Endothelial cell of umbilical vein (primary cell): ENCODE measurements around the gene TFB2M. TPM values are rescaled to one million over a fixed set of nuclear protein-coding genes. Genes with fewer than 3 reads are reported as not detected.

ENCODE experiments used
- BruUV-seq: library from RNA; stranded (reverse); fragments of 400-500 nt; replicated peaks from 2 replicates; lab custom pipeline; 2021; lab: Mats Ljungman, UMichigan
- CTCF ChIA-PET: fragments of 300-600, 350-600 bp; sonication (Branson Sonifier 250); formaldehyde crosslinking; loops from one replicate; lab custom pipeline; 2021; ENCODE audit warnings: antibody characterized with exemption, inconsistent platforms; lab: Charles Lee
- POLR2A ChIA-PET: fragments of 300-600, 350-600 bp; sonication (Branson Sonifier 250); formaldehyde crosslinking; loops from one replicate; lab custom pipeline; 2021; ENCODE audit warnings: antibody characterized with exemption, inconsistent platforms; lab: Charles Lee
- DNase-seq: peaks from one replicate; pipeline ENCODE4 v3.0.0-alpha.2; 2011; ENCODE audit warnings: low read depth, low spot score
- FAIRE-seq: peaks from 2 replicates; lab custom pipeline; 2011; peaks lifted over from hg19 to GRCh38; lab: Jason Lieb, UNC
- H2AFZ ChIP-seq: 2 replicates; pipeline ENCODE4 v1.6.0; 2012; ENCODE audit warnings: low read depth, low read length, control low read depth, inconsistent platforms
- H3K27ac ChIP-seq: 2 replicates; pipeline ENCODE4 v1.5.1; 2011; ENCODE audit warnings: low read depth, mild to moderate bottlenecking, control low read depth, low read length, moderate library complexity; ENCODE audit not compliant: insufficient read depth
- H3K27me3 ChIP-seq, 2 experiments: 2 replicates each; pipeline versions ENCODE4 v1.6.0 to v1.6.1; 2011; ENCODE audit warnings: low read length in 2 of 2, mixed read lengths in 1 of 2; ENCODE audit not compliant: control insufficient read depth in 2 of 2, insufficient read depth in 2 of 2
- H3K36me3 ChIP-seq, 2 experiments: 2 replicates in 1 of 2; 3 replicates in 1 of 2; pipeline ENCODE4 v1.5.1; 2011; ENCODE audit warnings: low read length in 2 of 2, mild to moderate bottlenecking in 1 of 2, moderate library complexity in 1 of 2; ENCODE audit not compliant: control insufficient read depth in 2 of 2, insufficient read depth in 2 of 2; ENCODE audit errors: extremely low read depth in 1 of 2
- H3K4me1 ChIP-seq: 3 replicates; pipeline ENCODE4 v1.5.1; 2011; ENCODE audit warnings: mild to moderate bottlenecking, low read length; ENCODE audit not compliant: control insufficient read depth, insufficient read depth; ENCODE audit errors: extremely low read depth
- H3K4me2 ChIP-seq: 2 replicates; pipeline ENCODE4 v1.6.1; 2011; ENCODE audit warnings: low read length, control low read depth, mixed read lengths; ENCODE audit not compliant: insufficient read depth
- H3K4me3 ChIP-seq, 3 experiments: fragments of 200-600 bp in 1 of 3; sonication (generic), shearing (Covaris generic) in 1 of 3; replicated peaks in 1 of 3; 2 replicates each; pipeline ENCODE4 v1.5.1; 2011 to 2016; ENCODE audit warnings: control low read depth in 3 of 3, low read length in 3 of 3, mild to moderate bottlenecking in 2 of 3, inconsistent platforms in 1 of 3, low read depth in 1 of 3, moderate library complexity in 1 of 3; ENCODE audit not compliant: insufficient read depth in 1 of 3
- H3K79me2 ChIP-seq: 2 replicates; pipeline ENCODE4 v1.6.0; 2012; ENCODE audit warnings: low read length, inconsistent platforms; ENCODE audit not compliant: control insufficient read depth, insufficient read depth
- H3K9ac ChIP-seq: replicated peaks from 2 replicates; pipeline ENCODE3; 2011; ENCODE audit warnings: low read length, control low read depth; ENCODE audit not compliant: insufficient read depth; ENCODE audit errors: extremely low read depth
- H3K9me1 ChIP-seq: replicated peaks from 3 replicates; pipeline ENCODE4 v1.6.0; 2011; ENCODE audit warnings: mild to moderate bottlenecking, low read length; ENCODE audit not compliant: control insufficient read depth, insufficient read depth; ENCODE audit errors: extremely low read depth
- H3K9me3 ChIP-seq: replicated peaks from 2 replicates; pipeline ENCODE4 v1.5.1; 2012; ENCODE audit warnings: low read length, inconsistent platforms; ENCODE audit not compliant: control insufficient read depth, insufficient read depth
- H4K20me1 ChIP-seq: replicated peaks from 2 replicates; pipeline ENCODE3; 2011; ENCODE audit warnings: mild to moderate bottlenecking, low read length; ENCODE audit not compliant: control insufficient read depth, insufficient read depth; ENCODE audit errors: extremely low read depth
- EZH2 ChIP-seq: IDR thresholded peaks from 2 replicates; pipeline ENCODE4 v1.6.1; 2012; ENCODE audit warnings: borderline replicate concordance, low read depth, mild to moderate bottlenecking, moderate library complexity, low read length, inconsistent platforms; ENCODE audit not compliant: severe bottlenecking
- FOS ChIP-seq: IDR thresholded peaks from 2 replicates; pipeline ENCODE4 v1.6.1; 2011; ENCODE audit warnings: mild to moderate bottlenecking, low read length, moderate library complexity, borderline replicate concordance; ENCODE audit not compliant: insufficient read depth
- GATA2 ChIP-seq: IDR thresholded peaks from 2 replicates; pipeline ENCODE4 v1.7.0; 2011; ENCODE audit warnings: low read depth, mild to moderate bottlenecking, moderate library complexity, mixed read lengths, low read length; ENCODE audit not compliant: insufficient read length, insufficient read depth
- JUN ChIP-seq: IDR thresholded peaks from 2 replicates; pipeline ENCODE4 v1.6.1; 2011; ENCODE audit warnings: borderline replicate concordance, low read depth; ENCODE audit not compliant: insufficient read length, insufficient read depth
- MYC ChIP-seq: IDR thresholded peaks from one replicate; pipeline ENCODE4 v1.6.1; 2011; ENCODE audit warnings: mild to moderate bottlenecking, low read depth, low read length
- POLR2A ChIP-seq: IDR thresholded peaks from 2 replicates; pipeline ENCODE4 v1.6.1; 2012; ENCODE audit warnings: low read depth, mild to moderate bottlenecking, control low read depth, low read length
- POLR2AphosphoS5 ChIP-seq: IDR thresholded peaks from 2 replicates; pipeline ENCODE4 v1.6.1; 2012; ENCODE audit warnings: low read depth, mild to moderate bottlenecking, control low read depth, low read length, moderate library complexity; ENCODE audit not compliant: insufficient read depth
- dilution Hi-C: fragments of 300-500 bp; cut with MboI; formaldehyde crosslinking; loops from one replicate; pipeline ENCODE4 v1.15.0; 2019; ENCODE audit warnings: low sequenced_read_pairs; ENCODE audit not compliant: extremely low pct_ligation_motif_present
- intact Hi-C: fragments of 100-400 bp; cut with micrococcal nuclease; formaldehyde crosslinking; loops from one replicate; pipeline ENCODE4 v1.10.0; 2022
- polyA plus RNA-seq, 4 experiments: library from polyadenylated mRNA; depleted of rRNA in 3 of 4; stranded (reverse) in 3 of 4; unstranded in 1 of 4; fragments of >200 nt; gene quantifications; 2 replicates each; pipeline versions ENCODE4 v1.2.1 to v1.2.3, GENCODE V29; 2011 to 2012; ENCODE audit warnings: missing spikeins in 1 of 4
- total RNA-seq: library from RNA; stranded (reverse); gene quantifications from 2 replicates; pipeline ENCODE4 v1.2.3, GENCODE V29; 2021
- TF ChIP-seq, protein P1 (sequence below), 2 donors: IDR thresholded peaks; 1 replicate in 1 of 2; 2 replicates in 1 of 2; pipeline ENCODE4 v1.5.1; 2011; ENCODE audit warnings: low read length in 2 of 2, mild to moderate bottlenecking in 2 of 2, moderate library complexity in 2 of 2, control low read depth in 1 of 2, inconsistent platforms in 1 of 2, low read depth in 1 of 2; ENCODE audit not compliant: insufficient read depth in 1 of 2; ENCODE audit errors: extremely low read depth in 1 of 2
- TF ChIP-seq, protein P2 (sequence below): IDR thresholded peaks from 2 replicates; pipeline ENCODE4 v1.6.1; 2011; ENCODE audit not compliant: insufficient read depth, insufficient read length

The TFB2M gene
- total and polyA plus RNA-seq, 2 donors (not counting 3 experiments of a cell fraction or from before 2014, with no cell fraction given) = 8.4 to 14.8 TPM

DNA sequence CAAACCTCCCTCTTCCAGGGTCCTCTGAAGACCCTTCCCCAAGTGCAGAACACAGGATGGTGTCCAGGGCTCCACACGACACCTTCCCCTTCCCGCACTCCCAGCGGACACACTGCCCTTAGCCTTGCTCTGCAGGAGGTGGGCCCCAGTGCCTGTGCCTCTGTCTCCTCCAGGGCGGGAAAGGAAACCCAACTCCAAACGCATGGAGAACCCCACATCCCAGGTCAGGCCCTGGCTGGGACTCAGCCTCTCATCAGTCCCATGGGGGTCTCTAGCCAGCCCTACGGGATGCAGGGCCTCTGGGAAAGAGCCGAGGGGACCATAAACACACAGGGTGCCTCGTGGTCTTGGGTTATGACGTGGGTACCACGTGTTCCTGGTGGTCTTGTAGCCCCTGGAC lies 53.4 kb downstream of the TFB2M start:
- dilution Hi-C loops = no loop called here
- TF ChIP-seq POLR2AphosphoS5 = no peak
- TF ChIP-seq, protein P1, sequence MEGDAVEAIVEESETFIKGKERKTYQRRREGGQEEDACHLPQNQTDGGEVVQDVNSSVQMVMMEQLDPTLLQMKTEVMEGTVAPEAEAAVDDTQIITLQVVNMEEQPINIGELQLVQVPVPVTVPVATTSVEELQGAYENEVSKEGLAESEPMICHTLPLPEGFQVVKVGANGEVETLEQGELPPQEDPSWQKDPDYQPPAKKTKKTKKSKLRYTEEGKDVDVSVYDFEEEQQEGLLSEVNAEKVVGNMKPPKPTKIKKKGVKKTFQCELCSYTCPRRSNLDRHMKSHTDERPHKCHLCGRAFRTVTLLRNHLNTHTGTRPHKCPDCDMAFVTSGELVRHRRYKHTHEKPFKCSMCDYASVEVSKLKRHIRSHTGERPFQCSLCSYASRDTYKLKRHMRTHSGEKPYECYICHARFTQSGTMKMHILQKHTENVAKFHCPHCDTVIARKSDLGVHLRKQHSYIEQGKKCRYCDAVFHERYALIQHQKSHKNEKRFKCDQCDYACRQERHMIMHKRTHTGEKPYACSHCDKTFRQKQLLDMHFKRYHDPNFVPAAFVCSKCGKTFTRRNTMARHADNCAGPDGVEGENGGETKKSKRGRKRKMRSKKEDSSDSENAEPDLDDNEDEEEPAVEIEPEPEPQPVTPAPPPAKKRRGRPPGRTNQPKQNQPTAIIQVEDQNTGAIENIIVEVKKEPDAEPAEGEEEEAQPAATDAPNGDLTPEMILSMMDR (IDR thresholded peaks at IDR 0.05; ENCODE audit: extremely low read depth in 1 of 2, insufficient read depth in 1 of 2, low read depth in 1 of 2, low read length in 2 of 2) = no peak
- TF ChIP-seq FOS = no peak
- TF ChIP-seq EZH2 = no peak
- TF ChIP-seq GATA2 = no peak
- no peak for TF ChIP-seq JUN
- TF ChIP-seq MYC = no peak
- TF ChIP-seq, protein P2, sequence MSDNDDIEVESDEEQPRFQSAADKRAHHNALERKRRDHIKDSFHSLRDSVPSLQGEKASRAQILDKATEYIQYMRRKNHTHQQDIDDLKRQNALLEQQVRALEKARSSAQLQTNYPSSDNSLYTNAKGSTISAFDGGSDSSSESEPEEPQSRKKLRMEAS = no peak
- no peak for TF ChIP-seq POLR2A
- intact Hi-C loops = no loop called here

More for the DNA sequence above, 53.4 kb downstream of the TFB2M start:
- ChIA-PET POLR2A (no interaction called here), CTCF (interaction anchor here (1.4 kb wide), 1 partner anchor 15 kb away, joined by 4 read pairs; no protein-coding TSS in a partner anchor)
- no peak overlapping the region for H3K4me3 ChIP-seq
- H3K9me1 ChIP-seq = no peaks in the 10 kb centered on the region
- H3K9me3 ChIP-seq = peaks cover 4% of the 10 kb centered on the region
- no peaks in the 10 kb centered on the region for H4K20me1 ChIP-seq
- H3K27me3 ChIP-seq = no peaks in the 10 kb centered on the region
- DNase-seq (no peak), FAIRE-seq (no peak)
- no peaks in the 10 kb centered on the region for H3K79me2 ChIP-seq
- no peak overlapping the region for H3K27ac ChIP-seq
- H3K9ac ChIP-seq = no peak overlapping the region
- H3K36me3 ChIP-seq = no peaks in the 10 kb centered on the region
- no TSS peak for BruUV-seq
- no peak overlapping the region for H2AFZ ChIP-seq
- H3K4me1 ChIP-seq = no peaks in the 10 kb centered on the region
- H3K4me2 ChIP-seq = no peak overlapping the region
